Measurements from ENCODE around the gene LOXL1.

DNA sequence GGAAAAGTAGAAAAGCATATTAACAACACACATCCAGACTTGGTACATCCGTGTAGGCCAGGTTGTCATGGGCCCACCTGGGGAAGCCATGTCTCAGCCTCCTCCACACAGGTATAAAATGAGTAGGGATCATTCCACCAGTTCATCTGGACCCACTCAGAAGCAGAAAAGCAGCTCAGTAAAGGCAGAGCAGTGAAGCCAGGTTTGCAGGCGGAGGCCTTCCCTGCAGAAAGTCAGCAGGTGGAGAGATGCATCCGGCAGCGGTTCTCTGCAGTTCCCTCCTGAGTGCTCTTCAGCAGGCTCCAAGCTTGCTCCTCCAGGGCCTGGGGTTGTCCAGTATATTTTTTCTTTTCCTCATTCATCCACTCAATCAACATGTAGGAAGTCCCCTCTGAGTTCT is 22.1 kb downstream of the LOXL1 start:
- TF ChIP-seq, protein P1, sequence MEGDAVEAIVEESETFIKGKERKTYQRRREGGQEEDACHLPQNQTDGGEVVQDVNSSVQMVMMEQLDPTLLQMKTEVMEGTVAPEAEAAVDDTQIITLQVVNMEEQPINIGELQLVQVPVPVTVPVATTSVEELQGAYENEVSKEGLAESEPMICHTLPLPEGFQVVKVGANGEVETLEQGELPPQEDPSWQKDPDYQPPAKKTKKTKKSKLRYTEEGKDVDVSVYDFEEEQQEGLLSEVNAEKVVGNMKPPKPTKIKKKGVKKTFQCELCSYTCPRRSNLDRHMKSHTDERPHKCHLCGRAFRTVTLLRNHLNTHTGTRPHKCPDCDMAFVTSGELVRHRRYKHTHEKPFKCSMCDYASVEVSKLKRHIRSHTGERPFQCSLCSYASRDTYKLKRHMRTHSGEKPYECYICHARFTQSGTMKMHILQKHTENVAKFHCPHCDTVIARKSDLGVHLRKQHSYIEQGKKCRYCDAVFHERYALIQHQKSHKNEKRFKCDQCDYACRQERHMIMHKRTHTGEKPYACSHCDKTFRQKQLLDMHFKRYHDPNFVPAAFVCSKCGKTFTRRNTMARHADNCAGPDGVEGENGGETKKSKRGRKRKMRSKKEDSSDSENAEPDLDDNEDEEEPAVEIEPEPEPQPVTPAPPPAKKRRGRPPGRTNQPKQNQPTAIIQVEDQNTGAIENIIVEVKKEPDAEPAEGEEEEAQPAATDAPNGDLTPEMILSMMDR (conservative IDR thresholded peaks at IDR 0.05; ENCODE audit: low read depth, low read length) = no peak
- no peak for TF ChIP-seq EZH2phosphoT487 (IDR thresholded peaks at IDR 0.05; ENCODE audit: borderline replicate concordance, low read length)

All from PC-3 (cell line).